HepG2 (cell line): ENCODE data around the gene TXNDC11. TPM values are rescaled to one million over a fixed set of nuclear protein-coding genes. Genes with fewer than 3 reads are reported as not detected.
A peak's percentile ranks its signal among the peaks of the same experiment; 100 is the strongest.

Experiments used
- ATAC-seq: fragments of 200-7000 bp; cut with Tn5 transposase; 3 replicates; pipeline ENCODE4 v1.9.1; 2020; ENCODE audit warnings: mild to moderate bottlenecking, moderate library complexity
- BruUV-seq: library from RNA; stranded (reverse); fragments of 400-500 nt; replicated peaks from 2 replicates; lab custom pipeline; 2021; lab: Mats Ljungman, UMichigan
- CTCF ChIA-PET: fragments of 300-600 bp; formaldehyde crosslinking; extraction: SDS; loops from one replicate; lab custom pipeline; 2021; ENCODE audit warnings: low total read pairs, inconsistent platforms, low intra/inter-chr PET ratio; lab: Yijun Ruan, JAX
- POLR2A ChIA-PET: fragments of 350-600 bp; sonication (Branson Sonifier 250); formaldehyde crosslinking; loops from one replicate; lab custom pipeline; 2020; ENCODE audit warnings: antibody characterized with exemption, inconsistent platforms; lab: Yijun Ruan, JAX
- DNase-seq: peaks from one replicate; pipeline ENCODE4 v3.0.0-alpha.2; 2015; ENCODE audit warnings: low spot score
- FAIRE-seq: peaks from 3 replicates; lab custom pipeline; 2011; peaks lifted over from hg19 to GRCh38; lab: Jason Lieb, UNC
- H2AFZ ChIP-seq: one replicate; pipeline ENCODE4 v1.6.1; 2011; ENCODE audit warnings: low read length, inconsistent platforms
- H3K27ac ChIP-seq: fragments of 300-600 bp; 3 replicates; pipeline ENCODE4 v1.8.0; 2011; ENCODE audit warnings: mixed run types, mild to moderate bottlenecking, mixed read lengths, low read length, inconsistent platforms; ENCODE audit not compliant: insufficient read depth; ENCODE audit errors: extremely low read length
- H3K27me3 ChIP-seq, 2 experiments: fragments of 200-600 bp in 1 of 2; 2 replicates in 1 of 2; 3 replicates in 1 of 2; pipeline versions ENCODE4 v1.6.0 to v1.8.0; 2011; ENCODE audit warnings: low read length in 2 of 2, mild to moderate bottlenecking in 2 of 2, moderate library complexity in 2 of 2, inconsistent platforms in 1 of 2; ENCODE audit not compliant: insufficient read depth in 2 of 2, control insufficient read depth in 1 of 2
- H3K36me3 ChIP-seq, 2 experiments: fragments of 200-600 bp in 1 of 2; replicated peaks in 1 of 2; 2 replicates in 1 of 2; 3 replicates in 1 of 2; pipeline versions ENCODE4 v1.5.1 to v1.8.0; 2011; ENCODE audit warnings: low read length in 2 of 2, inconsistent platforms in 1 of 2; ENCODE audit not compliant: insufficient read depth in 2 of 2, control insufficient read depth in 1 of 2
- H3K4me1 ChIP-seq: 2 replicates; pipeline ENCODE4 v1.5.1; 2012; ENCODE audit warnings: low read length, inconsistent platforms; ENCODE audit not compliant: insufficient read depth
- H3K4me2 ChIP-seq: 2 replicates; pipeline ENCODE4 v1.6.0; 2011; ENCODE audit warnings: low read depth, low read length, inconsistent platforms
- H3K4me3 ChIP-seq, 3 experiments: fragments of 200-600 bp in 1 of 3; sonication (generic), shearing (Covaris generic) in 1 of 3; replicated peaks in 1 of 3; 2 replicates each; pipeline ENCODE4 v1.5.1; 2011 to 2016; ENCODE audit warnings: low read length in 3 of 3, inconsistent platforms in 2 of 3, low read depth in 2 of 3, mild to moderate bottlenecking in 2 of 3, control low read depth in 1 of 3, mixed read lengths in 1 of 3; ENCODE audit not compliant: insufficient read depth in 1 of 3
- H3K79me2 ChIP-seq: one replicate; pipeline ENCODE4 v1.6.1; 2011; ENCODE audit warnings: low read length, inconsistent platforms; ENCODE audit not compliant: insufficient read depth
- H3K9ac ChIP-seq: 2 replicates; pipeline ENCODE4 v1.6.0; 2011; ENCODE audit warnings: mild to moderate bottlenecking, low read depth, low read length, inconsistent platforms; ENCODE audit not compliant: insufficient read depth
- H3K9me3 ChIP-seq: 2 replicates; pipeline ENCODE4 v1.5.1; 2012; ENCODE audit warnings: mild to moderate bottlenecking, low read length
- H4K20me1 ChIP-seq: 2 replicates; pipeline ENCODE4 v1.6.0; 2011; ENCODE audit warnings: inconsistent platforms, mild to moderate bottlenecking, low read length, moderate library complexity; ENCODE audit not compliant: insufficient read depth
- BCL6 ChIP-seq: IDR thresholded peaks from 2 replicates; pipeline ENCODE4 v1.6.1; 2016; ENCODE audit warnings: missing genetic modification reagents, missing compliant biosample characterization
- HOXA7 ChIP-seq: sonication (generic); formaldehyde crosslinking; IDR thresholded peaks from 2 replicates; pipeline ENCODE4 v1.8.1; 2022; ENCODE audit warnings: mild to moderate bottlenecking, missing genetic modification reagents, moderate library complexity
- HOXA9 ChIP-seq: sonication (generic); formaldehyde crosslinking; IDR thresholded peaks from 2 replicates; pipeline ENCODE4 v1.8.1; 2022; ENCODE audit warnings: missing genetic modification reagents, mild to moderate bottlenecking, moderate library complexity, borderline replicate concordance
- LCORL ChIP-seq, 2 experiments: fragments of 450-650 bp in 1 of 2; sonication (generic) in 1 of 2; formaldehyde crosslinking in 1 of 2; IDR thresholded peaks; 2 replicates each; pipeline versions ENCODE4 v1.5.0 to v1.6.1; 2017 to 2020; ENCODE audit warnings: antibody characterized with exemption in 1 of 2, missing genetic modification reagents in 1 of 2
- PAWR ChIP-seq: sonication (generic); formaldehyde crosslinking; IDR thresholded peaks from 2 replicates; pipeline ENCODE4 v1.4.0; 2020; ENCODE audit warnings: missing genetic modification reagents, mild to moderate bottlenecking, borderline replicate concordance
- ZBTB26 ChIP-seq: IDR thresholded peaks from 2 replicates; pipeline ENCODE4 v1.6.1; 2016; ENCODE audit warnings: missing compliant biosample characterization, missing genetic modification reagents, borderline replicate concordance
- ZBTB38 ChIP-seq: sonication (generic); formaldehyde crosslinking; IDR thresholded peaks from 2 replicates; pipeline ENCODE4 v1.5.1; 2020; ENCODE audit warnings: mild to moderate bottlenecking, missing genetic modification reagents
- ZMYM3 ChIP-seq: sonication (generic); formaldehyde crosslinking; IDR thresholded peaks from 2 replicates; pipeline ENCODE4 v1.5.1; 2020; ENCODE audit warnings: mild to moderate bottlenecking, missing genetic modification reagents
- ZNF350 ChIP-seq: sonication (generic); formaldehyde crosslinking; IDR thresholded peaks from 2 replicates; pipeline ENCODE4 v1.4.0; 2020; ENCODE audit warnings: mild to moderate bottlenecking, low read depth, missing genetic modification reagents, borderline replicate concordance
- ZNF562 ChIP-seq: sonication (generic); formaldehyde crosslinking; IDR thresholded peaks from 2 replicates; pipeline ENCODE4 v1.8.0; 2022; ENCODE audit warnings: missing genetic modification reagents, borderline replicate concordance
- WGBS: methylation state at CpG from one replicate; pipeline ENCODE4 v1.1.6; 2017; ENCODE audit warnings: low lambda C conversion rate; 5-methylcytosine and 5-hydroxymethylcytosine counted together
- in situ Hi-C: cut with HindIII; loops from 2 replicates; pipeline ENCODE4 v1.10.0; 2017; ENCODE audit warnings: low pct_unique_long_range_greater_than_20kb; ENCODE audit not compliant: extremely low pct_ligation_motif_present
- intact Hi-C: fragments of 100-400 bp; cut with micrococcal nuclease; formaldehyde crosslinking; loops from one replicate; pipeline ENCODE4 v1.10.0; 2022; ENCODE audit not compliant: unreplicated experiment
- polyA plus RNA-seq, 8 experiments: library from polyadenylated mRNA; depleted of rRNA in 3 of 8; stranded (reverse) in 7 of 8; unstranded in 1 of 8; fragments of >200 nt; fragmentation: Illumina TruSeq in 4 of 8; extraction: Trizol in 4 of 8; gene quantifications; 2 replicates each; pipeline versions ENCODE4 v1.2.1 to v1.2.3, GENCODE V29; 2011 to 2016; ENCODE audit warnings: low read depth in 4 of 8, missing spikeins in 1 of 8, mixed read lengths in 1 of 8; ENCODE audit not compliant: insufficient read depth in 1 of 8
- total RNA-seq, 5 experiments: library from RNA; depleted of rRNA; stranded (reverse); fragments of >200 nt; fragmentation: Illumina TruSeq; extraction: Trizol; gene quantifications; 2 replicates each; pipeline ENCODE4 v1.2.3, GENCODE V29; 2016; ENCODE audit warnings: low read depth in 1 of 5
- TF ChIP-seq, protein P1 (sequence below): sonication (generic); formaldehyde crosslinking; IDR thresholded peaks from 2 replicates; pipeline ENCODE4 v1.4.0; 2020; ENCODE audit warnings: missing genetic modification reagents, borderline replicate concordance

Gene TXNDC11
- total and polyA plus RNA-seq, 2 of the 13 experiments (the other 11 are each of a cell fraction or from before 2014, with no cell fraction given) = 74.9 to 123 TPM

GRCh38 chr16:11755022-11755760 lies 12.5 kb upstream of the TXNDC11 start (continued):
- peak; percentile 66; the same call in 1 of the 2 replicates for TF ChIP-seq ZBTB38 (CRISPR knock-in tag)

DNA sequence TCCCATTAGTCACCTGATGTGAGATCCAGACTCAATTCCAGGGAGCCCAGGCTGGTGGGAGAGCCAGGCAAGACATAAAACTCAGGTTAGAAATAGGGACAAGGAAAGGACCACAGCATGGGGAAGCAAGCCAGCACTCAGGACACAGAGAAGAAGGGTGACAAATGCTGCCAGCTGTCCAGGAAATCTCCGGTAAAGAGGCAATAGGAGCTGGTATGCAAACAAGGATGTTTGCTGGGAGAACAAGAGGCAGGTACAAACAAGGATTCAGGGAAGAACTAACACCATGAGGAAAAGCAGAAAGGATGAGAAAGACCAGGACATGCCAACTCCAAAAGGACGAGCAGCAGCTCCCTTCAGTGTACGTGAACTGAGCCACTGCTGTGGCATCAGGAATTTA lies 10.2 kb upstream of the TXNDC11 start:
- ChIA-PET CTCF (no interaction called here), POLR2A (interaction anchor here (2.0 to 5.7 kb wide), 2 partner anchors 10 to 45 kb away, joined by 7 to 49 read pairs; partner anchors contain the start of genes TXNDC11 and ZC3H7A)
- no peaks in the 10 kb centered on the region for H3K9me3 ChIP-seq
- no peak overlapping the region for H3K9ac ChIP-seq
- intact Hi-C loops (no loop called here), in situ Hi-C loops (no loop called here)
- H3K4me2 ChIP-seq = no peak overlapping the region
- 92% methylated on average over 3 of the region's 3 CpGs for WGBS
- peaks cover 67% of the 10 kb centered on the region for H3K4me1 ChIP-seq
- ATAC-seq (no peak), DNase-seq (no peak), FAIRE-seq (no peak)
- H3K27me3 ChIP-seq = no peaks in the 10 kb centered on the region
- no peak overlapping the region for H3K4me3 ChIP-seq
- no peaks in the 10 kb centered on the region for H4K20me1 ChIP-seq
- no peak overlapping the region for H2AFZ ChIP-seq
- H3K27ac ChIP-seq = no peak overlapping the region
- no peaks in the 10 kb centered on the region for H3K79me2 ChIP-seq
- peaks cover 26 to 60% of the 10 kb centered on the region in 2 experiments for H3K36me3 ChIP-seq
- BruUV-seq = no TSS peak
- TF ChIP-seq HOXA9 (CRISPR knock-in tag) (0 out of 2 replicates have a peak, but pooled peaks have one; percentile 54), ZMYM3 (CRISPR knock-in tag) (no peak), LCORL (IDR thresholded peaks at IDR 0.05) (no peak), LCORL (CRISPR knock-in tag; IDR thresholded peaks at IDR 0.05) (no peak), ZBTB26 (CRISPR knock-in tag) (0 out of 2 replicates have a peak, but pooled peaks have one; percentile 46), BCL6 (0 out of 2 replicates have a peak, but pooled peaks have one; percentile 32), ZNF562 (CRISPR knock-in tag) (0 out of 2 replicates have a peak, but pooled peaks have one; percentile 19), HOXA7 (CRISPR knock-in tag) (0 out of 2 replicates have a peak, but pooled peaks have one; percentile 35), ZNF350 (no peak), PAWR (CRISPR knock-in tag) (no peak)
- TF ChIP-seq, protein P1, sequence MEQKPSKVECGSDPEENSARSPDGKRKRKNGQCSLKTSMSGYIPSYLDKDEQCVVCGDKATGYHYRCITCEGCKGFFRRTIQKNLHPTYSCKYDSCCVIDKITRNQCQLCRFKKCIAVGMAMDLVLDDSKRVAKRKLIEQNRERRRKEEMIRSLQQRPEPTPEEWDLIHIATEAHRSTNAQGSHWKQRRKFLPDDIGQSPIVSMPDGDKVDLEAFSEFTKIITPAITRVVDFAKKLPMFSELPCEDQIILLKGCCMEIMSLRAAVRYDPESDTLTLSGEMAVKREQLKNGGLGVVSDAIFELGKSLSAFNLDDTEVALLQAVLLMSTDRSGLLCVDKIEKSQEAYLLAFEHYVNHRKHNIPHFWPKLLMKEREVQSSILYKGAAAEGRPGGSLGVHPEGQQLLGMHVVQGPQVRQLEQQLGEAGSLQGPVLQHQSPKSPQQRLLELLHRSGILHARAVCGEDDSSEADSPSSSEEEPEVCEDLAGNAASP (CRISPR knock-in tag) = no peak
